ENCODE results near the gene GRID1.

The GRID1 gene

DNA sequence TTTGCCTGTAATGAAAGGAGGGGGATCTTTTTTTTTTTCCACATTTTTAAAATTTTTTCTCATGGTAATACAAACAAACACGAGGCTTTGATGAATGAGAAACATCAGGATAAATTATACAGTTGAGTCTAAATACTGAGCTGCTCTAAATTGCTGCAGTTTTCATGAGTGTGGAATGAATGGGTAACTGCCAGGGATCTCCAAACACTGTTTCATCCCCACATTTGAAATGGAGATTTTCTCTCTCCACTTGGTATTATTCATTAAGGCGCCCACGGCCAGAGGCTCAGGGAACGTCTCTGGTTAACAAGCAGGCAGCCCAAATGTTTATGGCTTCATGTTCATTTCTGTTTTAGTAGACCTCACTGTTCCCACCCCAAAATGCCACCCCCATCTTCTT is 717.1 kb downstream of the GRID1 start:
- no peak for DNase-seq (ENCODE audit: low read depth)

DNA sequence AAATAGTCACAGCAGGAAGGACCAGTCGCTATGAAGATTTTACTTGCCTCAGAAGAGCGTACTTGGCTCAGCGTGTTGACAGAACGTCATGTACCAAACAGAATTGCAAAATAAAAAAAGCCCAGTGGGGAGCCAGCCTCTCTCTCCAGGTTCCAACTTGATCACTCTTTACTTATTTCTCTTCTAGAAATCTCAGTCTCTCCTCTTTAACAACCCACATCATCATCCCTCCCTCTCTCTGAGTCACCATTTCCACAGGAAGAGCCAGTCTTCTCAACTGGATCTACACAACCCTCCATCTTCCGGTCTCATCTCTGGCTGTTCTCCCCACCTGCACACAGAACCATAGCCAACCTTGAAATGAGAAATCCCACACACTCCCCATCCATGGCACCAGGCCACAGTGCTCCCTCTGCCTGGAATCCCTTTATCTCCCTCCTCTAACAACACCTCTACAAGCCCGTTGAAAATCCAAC is 718.3 kb downstream of the GRID1 start:
- no peak for DNase-seq (ENCODE audit: low read depth)

DNA sequence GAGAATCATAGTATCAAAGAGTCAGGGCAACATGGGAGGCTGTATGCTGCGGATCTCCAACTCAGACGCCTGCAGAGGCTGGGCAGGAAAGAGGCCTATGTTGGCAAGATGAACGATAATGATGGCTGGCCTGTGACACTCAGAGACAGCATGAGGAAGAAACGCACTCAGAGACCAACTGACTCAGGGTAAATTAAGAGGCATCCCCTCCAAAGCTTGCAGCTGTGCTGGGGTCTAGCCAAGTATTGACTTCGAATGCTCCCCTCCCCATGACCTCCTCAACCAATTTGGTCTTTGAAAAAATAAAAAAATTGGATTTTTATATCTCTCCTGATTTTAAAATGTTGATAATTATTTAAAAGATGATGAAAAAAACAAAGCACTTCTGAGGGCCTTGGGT is 718.9 kb downstream of the GRID1 start:
- DNase-seq (ENCODE audit: low read depth), result no peak

DNA sequence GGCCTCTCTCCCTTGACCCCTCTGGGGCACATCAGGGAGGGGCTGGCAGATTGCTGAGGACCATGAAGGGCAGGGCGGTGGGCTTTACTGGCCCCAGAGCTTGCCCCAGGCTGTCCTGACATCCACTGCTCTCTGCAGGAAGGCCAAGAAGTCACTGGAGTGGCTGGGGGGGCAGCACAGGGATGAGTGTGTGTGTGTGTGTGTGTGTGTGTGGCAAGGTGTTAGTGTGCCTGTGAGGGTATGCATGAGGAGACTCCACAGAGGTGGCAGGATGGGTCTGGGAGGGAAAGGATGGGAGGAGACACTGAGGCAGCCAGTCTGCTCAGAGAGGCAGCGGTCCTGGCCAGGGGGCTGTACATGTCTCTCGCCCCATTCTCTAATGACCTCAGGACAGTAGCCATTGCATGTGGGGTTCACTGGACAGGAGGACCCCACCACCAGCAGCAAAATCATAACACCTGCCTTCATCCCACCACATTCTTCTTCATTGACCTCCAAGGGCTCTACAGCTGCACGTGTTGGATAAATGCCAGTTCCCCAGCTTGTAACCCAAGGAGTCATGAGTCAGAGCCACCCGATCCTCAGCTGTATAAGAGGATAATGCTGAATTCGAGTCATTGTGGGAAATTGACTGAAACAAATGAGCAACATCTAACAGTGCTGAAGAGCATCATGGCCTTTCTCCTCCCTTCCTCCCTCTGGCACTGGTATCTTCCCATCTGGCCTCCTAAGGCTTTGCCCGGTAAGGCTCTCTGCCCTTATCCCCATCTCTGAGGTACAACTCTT is 720.5 kb downstream of the GRID1 start:
- no peak for DNase-seq (ENCODE audit: low read depth)

DNA sequence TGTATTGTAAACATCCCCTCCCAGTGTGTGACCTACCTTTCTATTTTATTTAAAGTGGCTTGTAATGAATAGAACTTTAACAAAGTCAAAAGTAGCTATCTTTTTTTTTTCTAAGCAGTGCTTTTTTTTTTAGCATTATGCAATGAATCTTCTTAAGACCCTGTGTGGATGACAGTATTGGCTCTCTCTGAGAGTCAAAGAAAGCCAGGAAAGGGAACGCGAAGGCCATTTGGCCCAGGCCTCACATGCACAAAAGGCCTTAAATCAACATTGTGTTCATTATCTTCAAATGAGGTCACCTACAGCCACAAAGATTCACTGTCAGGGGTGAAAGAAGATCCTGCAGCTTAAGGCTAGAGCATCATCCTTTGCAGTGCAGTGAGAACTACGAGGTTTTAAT is 721.5 kb downstream of the GRID1 start:
- DNase-seq (ENCODE audit: low read depth), result no peak

DNA sequence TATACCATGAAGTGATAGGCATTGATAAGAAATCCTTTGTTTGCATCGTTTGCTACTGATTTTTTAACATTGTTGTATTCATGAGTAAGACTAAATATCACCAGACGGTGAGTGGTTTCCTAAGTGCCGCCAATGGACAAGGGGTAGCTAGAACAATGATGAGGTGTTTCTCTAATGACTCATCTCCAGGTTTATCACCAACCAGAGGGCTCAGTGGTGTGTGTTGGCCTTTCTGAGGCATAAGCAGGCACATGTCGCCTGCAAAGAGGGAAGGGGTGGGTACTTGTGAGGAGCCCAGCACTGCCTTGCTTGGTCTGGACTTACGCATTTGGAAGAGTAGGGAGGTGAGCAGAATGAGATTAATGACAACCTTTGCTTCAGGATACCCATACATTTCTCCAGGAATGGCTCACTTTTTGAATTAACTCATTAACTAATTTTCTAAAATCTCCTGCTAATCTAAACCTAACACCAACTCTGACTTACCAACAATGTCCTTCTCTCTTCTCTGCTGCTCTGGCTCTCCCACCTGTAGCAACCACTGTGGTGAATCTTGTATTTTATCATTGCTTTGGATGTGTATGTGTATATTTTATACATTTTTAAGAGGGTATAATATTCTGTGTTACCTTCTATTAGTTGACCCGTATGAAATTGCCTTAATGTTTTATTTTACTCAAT is 722.6 kb downstream of the GRID1 start:
- DNase-seq (ENCODE audit: low read depth), result no peak

DNA sequence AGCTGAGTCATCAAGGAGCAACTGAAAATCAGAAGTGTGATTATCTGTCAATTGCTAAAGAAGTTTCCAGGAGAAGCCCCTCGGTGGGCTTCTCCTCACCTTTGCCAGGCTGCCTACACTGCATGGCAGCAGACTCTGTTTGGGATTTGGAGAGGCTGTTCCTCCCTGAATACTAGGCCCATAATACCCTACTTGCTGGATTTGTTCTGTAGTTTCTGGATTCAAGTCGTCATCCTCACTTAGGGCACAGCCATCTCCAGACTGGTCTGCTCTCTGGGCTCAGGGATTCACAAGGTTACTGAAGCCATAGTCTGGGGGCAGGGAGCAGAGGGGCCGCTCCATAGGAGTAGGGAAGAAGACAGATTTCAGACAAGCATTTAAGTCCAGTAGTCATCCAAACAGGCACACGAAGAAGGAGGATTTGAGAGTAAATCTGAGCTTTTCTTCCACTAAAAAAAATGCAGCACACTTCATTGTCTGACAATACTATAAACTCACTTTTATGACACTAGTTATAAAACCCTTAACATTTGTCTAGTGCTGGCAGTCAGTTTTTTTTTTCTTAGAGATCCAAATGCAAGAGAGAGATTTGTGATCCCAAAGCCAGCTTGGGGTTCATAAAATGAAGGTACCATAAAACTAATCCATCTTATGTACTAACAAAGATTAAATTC is 723.3 kb downstream of the GRID1 start:
- DNase-seq (ENCODE audit: low read depth), result no peak

DNA sequence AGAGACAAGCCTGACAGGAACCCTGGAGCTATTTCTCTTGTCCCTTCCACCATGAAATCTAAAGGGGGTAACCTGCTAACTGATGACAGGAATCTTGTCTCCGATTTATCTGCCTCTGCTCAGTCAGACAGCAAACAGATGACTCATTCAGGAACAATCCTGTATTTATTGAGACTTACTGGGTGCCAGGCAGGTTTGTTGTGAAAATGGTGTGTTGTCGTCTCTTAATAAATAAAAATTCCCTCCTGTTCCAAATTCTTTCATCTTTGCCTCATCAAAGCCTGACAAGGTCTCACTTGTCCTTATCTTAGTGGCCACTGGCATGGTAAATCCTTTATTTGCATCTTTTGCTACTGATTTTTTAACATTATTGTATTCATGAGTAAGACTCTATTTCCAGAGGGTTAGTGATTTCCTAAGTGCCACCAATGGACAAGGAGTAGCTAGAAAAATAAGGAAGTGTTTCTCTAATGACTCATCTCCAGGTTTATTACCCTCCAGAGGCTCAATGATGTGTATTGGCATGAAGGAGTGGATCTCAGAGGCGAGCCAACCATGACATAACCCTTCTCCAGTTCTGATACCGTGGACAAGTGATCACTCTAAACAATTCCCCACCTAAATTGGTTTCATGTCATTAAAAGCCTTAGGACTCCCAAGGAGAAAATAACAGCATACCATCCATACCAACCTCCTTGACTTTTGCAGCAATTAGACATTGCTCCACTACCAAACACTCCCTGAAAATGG is 724.0 kb downstream of the GRID1 start:
- no peak for DNase-seq (ENCODE audit: low read depth)

DNA sequence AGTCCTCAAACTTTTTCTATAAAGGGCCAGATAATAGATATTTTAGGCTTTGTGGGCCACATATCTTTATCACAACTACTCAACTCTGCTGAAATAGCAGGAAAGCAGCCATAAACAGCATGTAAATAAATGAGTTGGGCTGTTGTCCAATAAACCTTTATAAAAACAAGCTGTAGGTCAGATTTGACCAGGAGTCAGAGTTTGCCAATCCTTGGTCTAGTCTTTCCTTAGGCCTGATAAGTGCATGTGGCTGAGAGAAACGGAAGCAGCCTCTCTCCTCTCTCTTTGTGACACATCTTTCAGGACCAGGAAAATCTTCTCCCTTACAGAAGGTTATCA is 724.5 kb downstream of the GRID1 start:
- DNase-seq (ENCODE audit: low read depth), result no peak

DNA sequence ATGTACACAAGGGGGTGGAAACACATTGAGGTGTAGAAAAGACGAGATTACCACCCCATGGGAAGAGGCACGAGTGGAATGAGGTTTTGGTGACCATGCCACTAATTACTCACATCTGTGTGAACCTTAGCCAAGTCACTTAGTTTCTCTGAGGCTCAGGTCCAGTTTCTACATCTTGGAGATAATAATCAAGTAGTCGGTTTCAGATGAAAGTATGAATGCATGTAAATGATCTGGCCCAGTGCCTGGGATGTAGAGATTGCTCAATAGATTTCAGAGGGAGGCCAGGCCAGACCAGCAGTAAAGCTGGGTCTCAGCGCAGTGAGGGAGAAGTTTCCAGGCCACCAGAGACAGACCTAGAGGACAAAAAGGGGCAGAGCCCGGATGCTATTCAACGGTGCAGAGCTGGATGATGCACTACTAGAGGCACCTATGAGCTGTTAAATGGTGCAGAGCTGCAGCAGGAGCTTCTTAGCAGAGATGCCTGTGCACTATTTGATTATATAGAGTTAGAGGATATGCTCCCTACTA is 725.1 kb downstream of the GRID1 start:
- no peak for DNase-seq (ENCODE audit: low read depth)

DNA sequence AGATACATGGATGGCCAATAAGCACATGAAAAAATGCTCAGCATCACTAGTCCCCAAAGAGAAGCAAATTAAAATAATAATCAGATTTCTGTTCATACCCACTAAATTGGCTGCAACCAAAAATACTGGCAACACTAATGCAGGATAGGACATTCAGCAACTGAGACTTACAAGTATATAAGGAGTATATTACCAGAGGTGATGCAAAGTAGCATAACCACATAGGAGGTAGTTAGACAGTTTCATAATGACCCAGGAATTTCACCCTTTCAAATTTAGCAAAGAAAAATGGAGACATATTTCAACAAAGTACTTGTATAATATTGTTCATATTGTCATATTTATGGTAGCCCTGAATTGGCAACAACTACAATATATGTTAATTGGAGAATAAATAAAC is 727.8 kb downstream of the GRID1 start:
- no peak for DNase-seq (ENCODE audit: low read depth)

DNA sequence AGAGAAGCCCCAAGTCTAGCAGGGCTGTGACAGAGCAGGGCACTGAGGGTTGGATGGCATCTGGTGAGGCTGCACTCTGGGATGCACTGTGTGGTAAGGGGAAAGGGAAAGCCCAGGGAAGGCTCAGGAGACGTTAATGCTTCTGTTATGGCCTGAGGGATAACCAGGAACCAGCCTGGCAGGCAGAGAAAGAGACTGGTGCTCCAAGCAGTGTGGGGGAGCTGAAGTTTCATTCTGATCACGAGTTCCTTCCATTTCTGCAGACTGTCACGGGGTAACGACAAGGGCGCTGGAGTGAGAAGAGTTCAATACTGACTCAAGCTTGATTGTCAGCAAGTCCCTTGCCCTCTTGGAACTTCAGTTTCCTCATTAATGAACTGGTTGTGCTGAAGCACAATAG is 730.9 kb downstream of the GRID1 start:
- DNase-seq (ENCODE audit: low read depth), result no peak

DNA sequence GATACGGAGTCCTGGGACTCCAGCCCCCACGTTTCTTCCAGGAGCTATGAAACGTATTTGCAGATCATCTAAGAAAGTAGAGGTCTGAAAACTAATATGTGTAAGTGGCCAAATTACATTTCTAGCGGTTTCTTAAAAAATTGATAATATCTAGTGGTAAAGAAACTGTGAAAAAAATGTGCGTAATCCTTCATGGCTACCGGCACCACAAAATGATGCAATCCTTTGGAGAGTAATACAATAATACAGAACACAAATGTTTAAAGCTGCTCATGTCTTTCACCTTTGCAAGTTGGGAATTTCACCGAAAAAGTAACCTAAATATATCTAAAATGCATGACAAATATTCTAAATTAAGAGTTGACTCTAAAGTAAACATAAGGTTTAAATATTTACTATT is 742.1 kb downstream of the GRID1 start:
- no peak for DNase-seq (ENCODE audit: low read depth)

DNA sequence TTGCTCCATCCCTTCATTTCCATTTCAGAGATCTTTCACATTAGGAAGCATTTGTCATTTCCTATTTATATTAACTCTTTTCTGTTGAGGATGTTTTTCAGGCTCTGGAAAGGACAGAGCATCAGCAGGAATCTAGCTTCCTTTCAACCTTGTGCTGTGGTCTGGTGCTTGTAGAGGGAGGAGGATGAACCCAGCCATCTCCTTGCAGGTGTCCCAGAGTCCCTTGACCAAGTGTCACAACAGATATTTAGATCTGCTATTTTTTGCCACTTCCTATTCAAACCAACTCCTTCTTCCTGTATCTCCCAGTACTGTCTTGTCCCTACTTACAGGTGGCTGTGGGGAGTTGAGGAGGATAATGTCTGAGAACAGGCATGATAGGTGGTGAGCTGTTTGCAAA is 742.8 kb downstream of the GRID1 start:
- DNase-seq (ENCODE audit: low read depth), result no peak

DNA sequence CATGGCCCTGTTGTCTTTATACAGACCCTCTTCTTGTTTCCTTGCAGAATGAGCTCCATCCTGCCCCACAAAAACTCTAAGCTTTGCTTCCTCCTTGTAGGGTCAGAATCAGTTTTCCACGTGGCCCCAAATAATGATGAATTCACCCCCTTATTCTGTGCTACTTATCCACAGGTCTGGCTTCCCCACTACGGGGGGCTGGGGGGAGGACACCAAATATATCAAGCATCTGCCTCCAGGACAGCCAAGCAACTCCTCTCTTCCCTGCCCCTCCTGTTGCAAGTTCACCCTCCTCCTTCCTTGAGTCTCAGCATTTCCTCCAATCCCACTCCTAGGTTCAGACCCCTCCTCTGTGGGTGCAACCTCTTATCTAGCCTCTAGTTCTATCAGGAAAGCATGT is 743.3 kb downstream of the GRID1 start:
- no peak for DNase-seq (ENCODE audit: low read depth)

DNA sequence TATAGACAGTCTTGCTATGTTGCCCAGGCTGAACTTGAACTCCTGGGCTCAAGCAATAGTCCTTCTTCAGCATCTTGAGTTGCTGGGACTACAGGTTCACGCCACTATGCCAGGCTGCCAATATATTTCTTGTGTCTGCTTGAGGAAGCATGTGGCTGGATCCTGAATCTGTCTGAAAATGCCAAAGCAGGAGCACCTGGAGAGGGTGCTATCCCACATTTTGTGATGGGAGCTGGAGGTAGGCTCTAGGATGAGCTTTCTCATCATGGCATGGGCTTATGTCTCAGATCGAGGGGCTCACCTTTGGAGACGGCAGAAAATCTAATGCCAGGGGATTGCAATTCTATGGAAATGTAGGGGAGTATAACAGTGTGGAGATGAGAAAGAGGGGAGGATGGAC is 744.2 kb downstream of the GRID1 start:
- no peak for DNase-seq (ENCODE audit: low read depth)

DNA sequence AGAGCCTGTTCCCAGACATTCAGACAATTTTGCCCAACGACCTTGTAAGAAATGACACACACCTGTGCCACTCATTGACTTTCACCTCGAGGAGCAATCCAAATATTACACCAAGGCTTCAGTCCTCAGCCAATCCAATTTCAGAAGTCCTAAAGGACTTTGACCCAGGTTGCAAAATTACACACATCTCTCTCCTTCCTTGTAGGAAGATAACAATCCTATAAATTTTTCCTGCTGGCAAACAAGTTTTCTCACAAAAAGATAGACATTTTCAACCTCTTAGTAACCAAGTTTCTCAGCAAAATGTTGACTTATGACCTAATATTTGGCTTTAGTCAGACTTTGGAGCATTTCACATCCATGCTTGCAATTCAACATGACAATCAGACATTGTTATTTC is 745.0 kb downstream of the GRID1 start:
- no peak for DNase-seq (ENCODE audit: low read depth)

DNA sequence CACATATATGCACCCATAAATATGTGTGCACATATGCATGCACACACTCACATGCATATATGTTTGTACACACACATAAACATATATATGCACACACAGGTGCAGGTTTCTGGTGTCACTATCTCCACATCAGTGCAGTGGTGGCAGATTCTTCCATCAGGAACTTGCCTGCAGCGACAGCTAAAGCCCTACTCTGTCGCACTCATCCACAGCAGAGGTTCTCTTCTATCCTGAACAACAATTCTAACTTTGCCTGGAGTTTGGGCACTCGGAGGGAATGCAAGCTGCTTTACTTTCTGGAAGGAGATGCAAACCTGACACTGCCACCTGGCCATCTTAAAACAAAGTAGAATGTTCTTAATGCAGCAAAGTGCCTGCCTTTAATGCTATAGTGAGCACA is 745.8 kb downstream of the GRID1 start:
- no peak for DNase-seq (ENCODE audit: low read depth)

DNA sequence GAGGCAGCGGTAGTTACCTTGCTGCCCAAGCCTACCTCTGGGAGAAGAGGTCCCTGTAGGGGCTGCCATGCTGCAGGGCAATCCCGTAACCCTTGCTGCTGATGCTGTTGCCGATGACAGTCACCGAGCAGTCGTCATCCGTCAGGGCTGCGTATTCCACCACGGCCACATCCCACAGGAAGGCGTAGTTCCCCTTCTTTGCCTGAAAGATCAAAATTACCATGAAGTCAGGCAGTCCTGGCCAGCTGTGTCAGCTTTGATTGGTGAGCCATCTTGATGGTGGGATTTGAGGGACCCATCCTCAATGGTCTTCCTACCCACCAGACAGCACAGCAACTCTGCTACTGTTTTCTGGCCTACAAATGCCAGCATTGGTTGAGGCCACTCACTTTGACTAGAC is 746.8 kb downstream of the GRID1 start:
- DNase-seq (ENCODE audit: low read depth), result no peak

DNA sequence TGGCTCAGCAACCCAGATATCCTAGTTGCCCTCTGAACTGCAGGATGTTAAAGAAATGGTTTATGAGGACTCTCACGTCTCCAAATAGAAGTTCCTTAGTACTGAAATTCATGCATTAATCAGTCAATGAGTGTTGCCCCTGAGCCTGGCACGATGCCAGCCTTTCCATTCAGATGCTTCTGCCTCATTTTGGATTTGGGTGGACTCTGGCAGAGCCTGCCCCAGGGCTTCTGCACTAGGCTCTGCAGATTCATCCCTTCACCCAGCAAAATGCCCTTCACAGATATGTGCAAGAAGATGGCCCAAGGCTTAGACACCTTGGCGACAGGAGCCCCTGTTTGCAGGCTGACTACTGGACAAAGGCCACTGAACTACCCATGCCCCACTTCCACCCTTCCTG is 747.8 kb downstream of the GRID1 start:
- no peak for DNase-seq (ENCODE audit: low read depth)

DNA sequence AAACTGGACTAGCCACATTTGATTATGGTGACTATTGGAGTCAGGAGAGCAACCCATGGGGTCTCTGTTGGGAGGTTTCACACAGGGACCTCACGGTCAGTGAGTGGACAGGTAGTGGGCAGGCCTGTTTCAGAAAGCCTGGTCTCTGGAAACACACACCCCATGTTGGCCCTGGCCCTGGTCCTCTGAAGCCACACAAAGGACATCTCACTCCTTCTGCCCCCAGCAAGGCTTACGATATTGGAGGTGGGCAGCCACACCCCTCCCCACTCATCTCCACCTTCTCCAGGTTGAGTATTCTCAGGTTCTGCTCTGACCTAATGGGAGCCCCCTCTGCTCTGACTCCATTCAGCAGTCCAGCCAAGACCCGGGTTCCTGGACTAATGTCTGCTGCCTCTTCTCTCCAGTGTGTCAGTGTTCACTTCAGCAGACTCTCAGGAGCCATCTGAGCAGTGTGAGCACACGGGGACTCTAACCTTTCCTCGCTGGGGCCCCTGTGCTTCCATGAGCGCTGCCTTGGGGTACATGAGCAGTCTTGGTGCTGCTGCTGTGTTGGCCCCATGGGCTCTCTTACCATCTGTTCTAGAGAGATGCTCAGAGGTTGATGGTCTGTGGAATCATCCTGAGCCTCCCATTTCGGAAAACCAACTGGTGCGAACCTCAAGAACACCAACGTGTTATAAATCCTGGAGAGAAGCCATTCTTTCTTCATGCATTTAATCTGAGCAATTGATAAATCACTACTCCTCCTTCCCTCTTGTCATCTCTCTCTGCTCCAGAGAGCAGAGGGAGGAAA is 748.6 kb downstream of the GRID1 start:
- no peak for DNase-seq (ENCODE audit: low read depth)

Data from T follicular helper cell (primary cell).